PC-9 (cell line): ENCODE measurements around the gene SPATS2. TPM values are rescaled to one million over a fixed set of nuclear protein-coding genes. Genes with fewer than 3 reads are reported as not detected.

Source experiments
- BruUV-seq: library from RNA; stranded (reverse); fragments of 400-500 nt; replicated peaks from 2 replicates; lab custom pipeline; 2021; lab: Mats Ljungman, UMichigan
- CTCF ChIA-PET: fragments of 300-600 bp; sonication (Branson Sonifier 250); formaldehyde crosslinking; loops from one replicate; lab custom pipeline; 2022; ENCODE audit warnings: antibody characterized with exemption; lab: Charles Lee
- POLR2A ChIA-PET: fragments of 300-600 bp; sonication (Branson Sonifier 250); formaldehyde crosslinking; loops from one replicate; lab custom pipeline; 2022; ENCODE audit warnings: antibody characterized with exemption; ENCODE audit not compliant: unreplicated experiment; lab: Charles Lee
- DNase-seq, 2 experiments: peaks; one replicate each; pipeline versions ENCODE4 v3.0.0 to v3.0.0-alpha.2; 2015 to 2022; ENCODE audit warnings: mixed read lengths in 1 of 2
- H2AFZ ChIP-seq: fragments of 200-600 bp; sonication (generic); 2 replicates; pipeline ENCODE4 v1.8.1; 2017; ENCODE audit warnings: antibody characterized with exemption
- H3F3A ChIP-seq: fragments of 200-600 bp; sonication (generic); 2 replicates; pipeline ENCODE4 v1.8.1; 2017; ENCODE audit warnings: antibody characterized with exemption, mild to moderate bottlenecking, low read depth; ENCODE audit not compliant: insufficient read depth
- H3K27ac ChIP-seq: fragments of 200-600 bp; sonication (generic); 2 replicates; pipeline ENCODE4 v1.6.1; 2016; ENCODE audit warnings: mixed run types
- H3K27me3 ChIP-seq: fragments of 200-600 bp; sonication (generic); 2 replicates; pipeline ENCODE4 v1.6.1; 2016; ENCODE audit warnings: low read depth, mixed run types; ENCODE audit not compliant: insufficient read depth
- H3K36me3 ChIP-seq: fragments of 200-600 bp; sonication (generic); 2 replicates; pipeline ENCODE4 v1.6.1; 2016; ENCODE audit warnings: low read depth, mixed run types
- H3K4me1 ChIP-seq: fragments of 200-600 bp; sonication (generic); replicated peaks from 2 replicates; pipeline ENCODE4 v1.6.1; 2016; ENCODE audit warnings: mixed run types; ENCODE audit not compliant: insufficient read depth
- H3K4me2 ChIP-seq: fragments of 200-600 bp; sonication (generic); 2 replicates; pipeline ENCODE4 v1.6.1; 2017; ENCODE audit warnings: mixed run types
- H3K4me3 ChIP-seq: fragments of 200-600 bp; sonication (generic); 2 replicates; pipeline ENCODE4 v1.6.1; 2016; ENCODE audit warnings: mixed run types
- H3K79me2 ChIP-seq: fragments of 200-600 bp; sonication (generic); 2 replicates; pipeline ENCODE4 v1.6.1; 2017; ENCODE audit warnings: low read depth, mixed run types
- H3K9me2 ChIP-seq: fragments of 200-600 bp; sonication (generic); 2 replicates; pipeline ENCODE4 v1.8.1; 2017; ENCODE audit warnings: mild to moderate bottlenecking; ENCODE audit not compliant: insufficient read depth
- H3K9me3 ChIP-seq: fragments of 200-600 bp; sonication (generic); 2 replicates; pipeline ENCODE4 v1.8.1; 2016; ENCODE audit warnings: low read depth; ENCODE audit not compliant: insufficient read depth
- H4K20me1 ChIP-seq: fragments of 200-600 bp; sonication (generic); 2 replicates; pipeline ENCODE4 v1.8.1; 2017; ENCODE audit not compliant: insufficient read depth
- EZH2 ChIP-seq: fragments of 200-600 bp; sonication (generic); IDR thresholded peaks from 2 replicates; pipeline ENCODE4 v1.8.0; 2017; ENCODE audit warnings: antibody characterized with exemption, low read depth
- intact Hi-C: fragments of 100-400 bp; cut with micrococcal nuclease; formaldehyde crosslinking; loops from one replicate; pipeline ENCODE4 v1.10.0; 2022; ENCODE audit not compliant: unreplicated experiment
- total RNA-seq: library from RNA; stranded (reverse); gene quantifications from 2 replicates; pipeline ENCODE4 v1.2.3, GENCODE V29; 2021
- TF ChIP-seq, protein P1 (sequence below): fragments of 200-600 bp; sonication (generic); conservative IDR thresholded peaks from 2 replicates; pipeline ENCODE4 v1.6.1; 2017; ENCODE audit warnings: mixed run types, antibody characterized with exemption, mild to moderate bottlenecking, moderate library complexity

Gene SPATS2
- total RNA-seq, 1 experiment from 2014 or later, result 65.1 TPM

DNA sequence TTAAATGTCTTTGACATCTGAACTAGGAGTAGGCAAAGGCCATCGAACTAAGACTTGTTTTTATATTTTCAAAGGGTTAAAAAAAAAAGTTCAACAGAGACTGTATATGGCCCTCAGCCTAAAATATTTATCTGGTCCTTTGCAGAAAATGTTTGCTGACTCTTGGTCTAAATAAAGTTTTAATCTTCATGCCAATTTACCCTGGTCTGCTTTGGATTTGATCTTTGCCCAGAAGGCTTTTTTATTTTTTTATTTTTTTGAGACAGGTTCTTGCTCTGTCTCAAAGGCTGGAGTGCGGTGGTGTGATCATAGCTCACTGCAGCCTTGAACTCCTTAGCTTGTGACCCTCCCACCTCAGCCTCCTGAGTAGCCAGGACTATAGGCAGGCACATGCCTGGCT is 47.1 kb downstream of the SPATS2 start:
- H3K27me3 ChIP-seq, result no peaks in the 10 kb centered on the region
- 0 out of 2 replicates have a peak, but pooled peaks cover 18% of the 10 kb centered on the region for H3K79me2 ChIP-seq
- intact Hi-C loops, result no loop called here
- no peaks in the 10 kb centered on the region for H3K9me2 ChIP-seq
- TF ChIP-seq, protein P1, sequence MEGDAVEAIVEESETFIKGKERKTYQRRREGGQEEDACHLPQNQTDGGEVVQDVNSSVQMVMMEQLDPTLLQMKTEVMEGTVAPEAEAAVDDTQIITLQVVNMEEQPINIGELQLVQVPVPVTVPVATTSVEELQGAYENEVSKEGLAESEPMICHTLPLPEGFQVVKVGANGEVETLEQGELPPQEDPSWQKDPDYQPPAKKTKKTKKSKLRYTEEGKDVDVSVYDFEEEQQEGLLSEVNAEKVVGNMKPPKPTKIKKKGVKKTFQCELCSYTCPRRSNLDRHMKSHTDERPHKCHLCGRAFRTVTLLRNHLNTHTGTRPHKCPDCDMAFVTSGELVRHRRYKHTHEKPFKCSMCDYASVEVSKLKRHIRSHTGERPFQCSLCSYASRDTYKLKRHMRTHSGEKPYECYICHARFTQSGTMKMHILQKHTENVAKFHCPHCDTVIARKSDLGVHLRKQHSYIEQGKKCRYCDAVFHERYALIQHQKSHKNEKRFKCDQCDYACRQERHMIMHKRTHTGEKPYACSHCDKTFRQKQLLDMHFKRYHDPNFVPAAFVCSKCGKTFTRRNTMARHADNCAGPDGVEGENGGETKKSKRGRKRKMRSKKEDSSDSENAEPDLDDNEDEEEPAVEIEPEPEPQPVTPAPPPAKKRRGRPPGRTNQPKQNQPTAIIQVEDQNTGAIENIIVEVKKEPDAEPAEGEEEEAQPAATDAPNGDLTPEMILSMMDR, result no peak
- no peak for TF ChIP-seq EZH2
- H3K4me2 ChIP-seq, result no peak overlapping the region
- ChIA-PET POLR2A (no interaction called here), CTCF (no interaction called here)
- H4K20me1 ChIP-seq, result no peaks in the 10 kb centered on the region; the same call in 1 of the 2 replicates
- H3K36me3 ChIP-seq, result no peaks in the 10 kb centered on the region
- no peak overlapping the region for H2AFZ ChIP-seq
- H3K4me3 ChIP-seq, result no peak overlapping the region
- H3K4me1 ChIP-seq, result no peaks in the 10 kb centered on the region
- no peak for DNase-seq
- peaks cover 12% of the 10 kb centered on the region; the same call in 1 of the 2 replicates for H3F3A ChIP-seq
- H3K27ac ChIP-seq, result no peak overlapping the region
- BruUV-seq, result no TSS peak
- no peaks in the 10 kb centered on the region for H3K9me3 ChIP-seq

- Histone ChIP-seq H3K9me3 (no peaks in the 10 kb centered on the region), H2AFZ (no peak overlapping the region), H3K36me3 (no peaks in the 10 kb centered on the region), H3K9me2 (no peaks in the 10 kb centered on the region), H3F3A (peaks cover 9% of the 10 kb centered on the region; the same call in 1 of the 2 replicates), H3K27ac (no peak overlapping the region), H3K4me2 (no peak overlapping the region), H3K4me3 (no peak overlapping the region), H4K20me1 (no peaks in the 10 kb centered on the region; the same call in 1 of the 2 replicates), H3K4me1 (no peaks in the 10 kb centered on the region), H3K79me2 (0 out of 2 replicates have a peak, but pooled peaks cover 8% of the 10 kb centered on the region), H3K27me3 (no peaks in the 10 kb centered on the region)
- ChIA-PET POLR2A (no interaction called here), CTCF (no interaction called here)
- TF ChIP-seq, protein P1, result no peak
- no peak for TF ChIP-seq EZH2
- no TSS peak for BruUV-seq
- DNase-seq, result no peak
- intact Hi-C loops, result no loop called here
Measured at GRCh38 chr12:49415521-49415970, 48.3 kb downstream of the SPATS2 start.

- H3K4me1 ChIP-seq, result no peaks in the 10 kb centered on the region
- H3K36me3 ChIP-seq, result no peaks in the 10 kb centered on the region
- TF ChIP-seq, protein P1, result no peak
- TF ChIP-seq EZH2, result no peak
- CTCF ChIA-PET, result no interaction called here
- H3K9me2 ChIP-seq, result no peaks in the 10 kb centered on the region
- POLR2A ChIA-PET, result no interaction called here
- DNase-seq, result no peak
- intact Hi-C loops, result no loop called here
- H3K27ac ChIP-seq, result no peak overlapping the region
- H3K9me3 ChIP-seq, result no peaks in the 10 kb centered on the region
- H3K4me2 ChIP-seq, result no peak overlapping the region
- peaks cover 8% of the 10 kb centered on the region; the same call in 1 of the 2 replicates for H3F3A ChIP-seq
- 0 out of 2 replicates have a peak, but pooled peaks cover 3% of the 10 kb centered on the region for H3K79me2 ChIP-seq
- no TSS peak for BruUV-seq
- H2AFZ ChIP-seq, result no peak overlapping the region
- H3K4me3 ChIP-seq, result no peak overlapping the region
- H4K20me1 ChIP-seq, result no peaks in the 10 kb centered on the region
- H3K27me3 ChIP-seq, result no peaks in the 10 kb centered on the region
Measured at GRCh38 chr12:49416892-49417291, 49.6 kb downstream of the SPATS2 start.
